NCI-H2196 (cell line): Measurements from ENCODE around the gene MAP2K3.
"Not testable (repeated sequence)": the region's sequence is repeated elsewhere in the genome, so short reads cannot be mapped to it uniquely, and the experiment has no call there.

Experiments
- DNase-seq: peaks from one replicate; lab custom pipeline; 2025; ENCODE audit not compliant: unreplicated experiment; lab: John Stamatoyannopoulos, UW

Gene MAP2K3

GRCh38 chr17:21310061-21310765, 25.7 kb downstream of the MAP2K3 start:
- DNase-seq: not testable (repeated sequence)

GRCh38 chr17:21310766-21311602, 26.5 kb downstream of the MAP2K3 start:
- not testable (repeated sequence) for DNase-seq

- no peak for DNase-seq
Measured at GRCh38 chr17:21313320-21313719, 28.8 kb downstream of the MAP2K3 start.

GRCh38 chr17:21313761-21314160, 29.2 kb downstream of the MAP2K3 start:
- DNase-seq: not testable (repeated sequence)

GRCh38 chr17:21314261-21314664, 29.8 kb downstream of the MAP2K3 start:
- not testable (repeated sequence) for DNase-seq

GRCh38 chr17:21314701-21315111, 30.2 kb downstream of the MAP2K3 start:
- not testable (repeated sequence) for DNase-seq

- DNase-seq: not testable (repeated sequence)
Measured at GRCh38 chr17:21315246-21316000, 30.9 kb downstream of the MAP2K3 start.

GRCh38 chr17:21316212-21316886, 31.8 kb downstream of the MAP2K3 start:
- not testable (repeated sequence) for DNase-seq

- DNase-seq: not testable (repeated sequence)
Measured at GRCh38 chr17:21316887-21317500, 32.5 kb downstream of the MAP2K3 start.

- DNase-seq: not testable (repeated sequence)
Measured at GRCh38 chr17:21317821-21318220, 33.3 kb downstream of the MAP2K3 start.

- no peak for DNase-seq
Measured at GRCh38 chr17:21318439-21318838, 33.9 kb downstream of the MAP2K3 start.

- not testable (repeated sequence) for DNase-seq
Measured at GRCh38 chr17:21318856-21319255, 34.3 kb downstream of the MAP2K3 start.

GRCh38 chr17:21319256-21319655, 34.7 kb downstream of the MAP2K3 start:
- not testable (repeated sequence) for DNase-seq

GRCh38 chr17:21319686-21320375, 35.3 kb downstream of the MAP2K3 start:
- not testable (repeated sequence) for DNase-seq

GRCh38 chr17:21320430-21320829, 35.9 kb downstream of the MAP2K3 start:
- DNase-seq: not testable (repeated sequence)

GRCh38 chr17:21321061-21321460, 36.5 kb downstream of the MAP2K3 start:
- not testable (repeated sequence) for DNase-seq

GRCh38 chr17:21321744-21322191, 37.3 kb downstream of the MAP2K3 start:
- DNase-seq: not testable (repeated sequence)

GRCh38 chr17:21323257-21324111, 39.0 kb downstream of the MAP2K3 start:
- DNase-seq: not testable (repeated sequence)

- not testable (repeated sequence) for DNase-seq
Measured at GRCh38 chr17:21324741-21325140, 40.2 kb downstream of the MAP2K3 start.
